ENCODE data around the gene CAMTA1.

CAMTA1 gene

DNA sequence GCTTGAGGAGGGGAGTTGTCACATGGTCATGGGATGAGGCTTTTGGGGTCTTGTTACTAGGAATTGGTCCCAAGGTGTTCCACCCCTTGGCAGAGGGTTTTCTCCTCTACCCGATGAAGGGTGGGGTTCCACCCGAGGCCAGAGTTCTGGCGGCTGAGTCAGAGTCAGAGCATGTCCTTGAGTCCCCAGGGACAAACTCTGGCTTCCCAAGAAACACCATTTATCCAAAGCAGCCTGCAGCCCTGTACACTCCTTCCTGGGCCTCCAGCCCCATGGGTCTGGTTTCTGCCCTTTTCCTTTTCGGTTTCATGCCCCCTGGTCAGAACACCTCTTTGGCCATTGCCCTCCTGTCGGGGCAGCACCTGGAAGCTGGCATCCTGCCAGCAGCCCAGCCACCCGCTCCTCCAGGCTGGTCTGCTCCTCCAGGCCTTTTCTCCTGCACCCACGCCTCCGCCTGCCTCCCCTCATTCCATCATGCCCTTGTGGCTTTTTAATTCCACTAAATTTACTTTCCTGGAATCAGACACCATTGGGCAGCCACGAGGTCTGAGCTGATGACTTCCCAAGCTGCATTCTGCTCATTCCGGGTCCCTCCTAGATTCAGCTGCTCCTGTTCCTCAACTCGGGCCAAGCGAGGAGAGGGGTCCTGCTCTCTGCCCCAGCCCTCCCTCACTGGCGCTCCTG, 684.1 kb downstream of the CAMTA1 start:
- TF ChIP-seq, protein P1, sequence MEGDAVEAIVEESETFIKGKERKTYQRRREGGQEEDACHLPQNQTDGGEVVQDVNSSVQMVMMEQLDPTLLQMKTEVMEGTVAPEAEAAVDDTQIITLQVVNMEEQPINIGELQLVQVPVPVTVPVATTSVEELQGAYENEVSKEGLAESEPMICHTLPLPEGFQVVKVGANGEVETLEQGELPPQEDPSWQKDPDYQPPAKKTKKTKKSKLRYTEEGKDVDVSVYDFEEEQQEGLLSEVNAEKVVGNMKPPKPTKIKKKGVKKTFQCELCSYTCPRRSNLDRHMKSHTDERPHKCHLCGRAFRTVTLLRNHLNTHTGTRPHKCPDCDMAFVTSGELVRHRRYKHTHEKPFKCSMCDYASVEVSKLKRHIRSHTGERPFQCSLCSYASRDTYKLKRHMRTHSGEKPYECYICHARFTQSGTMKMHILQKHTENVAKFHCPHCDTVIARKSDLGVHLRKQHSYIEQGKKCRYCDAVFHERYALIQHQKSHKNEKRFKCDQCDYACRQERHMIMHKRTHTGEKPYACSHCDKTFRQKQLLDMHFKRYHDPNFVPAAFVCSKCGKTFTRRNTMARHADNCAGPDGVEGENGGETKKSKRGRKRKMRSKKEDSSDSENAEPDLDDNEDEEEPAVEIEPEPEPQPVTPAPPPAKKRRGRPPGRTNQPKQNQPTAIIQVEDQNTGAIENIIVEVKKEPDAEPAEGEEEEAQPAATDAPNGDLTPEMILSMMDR (IDR thresholded peaks at IDR 0.05; ENCODE audit: insufficient read depth, low read depth, low read length, missing control alignments) = no peak
- peak; percentile 34 for DNase-seq (ENCODE audit: low read depth)
- H3K4me3 ChIP-seq (ENCODE audit: low read length) = no peak overlapping the region

DNA sequence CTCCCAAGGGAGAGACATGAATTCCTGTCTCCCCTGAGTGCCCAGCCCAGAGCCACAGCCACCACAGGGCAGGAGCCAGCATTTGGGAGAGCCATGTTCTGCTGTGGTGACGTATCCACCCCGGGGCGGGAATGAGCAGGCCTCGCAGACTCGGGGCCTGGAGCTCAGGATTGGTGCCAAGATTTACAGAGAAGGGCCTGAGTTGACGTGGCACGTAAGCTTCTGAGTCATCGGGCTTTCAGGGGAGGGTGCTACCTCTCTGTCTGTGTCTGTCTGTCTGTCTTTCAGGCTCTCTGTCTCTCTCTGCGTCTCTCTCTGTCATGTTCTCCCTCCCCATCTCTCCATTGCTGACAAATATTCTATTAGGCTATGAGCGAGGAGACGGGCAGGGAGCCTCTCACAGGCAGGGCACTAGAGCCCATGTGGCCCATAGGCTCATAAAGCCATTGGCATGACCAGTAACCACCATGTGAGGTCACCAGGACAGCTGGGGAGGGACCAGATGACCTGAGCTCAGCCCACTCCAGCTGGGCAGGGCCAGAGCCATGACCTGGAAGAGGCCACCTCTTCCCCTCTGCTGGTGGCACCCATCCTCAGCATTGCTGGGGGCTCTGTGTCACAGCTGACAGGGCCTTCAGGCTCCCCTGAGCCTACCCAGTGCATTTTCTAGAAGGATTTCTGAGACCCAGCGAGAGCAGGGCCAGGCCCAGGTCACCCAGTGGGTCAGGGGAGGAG, 685.8 kb downstream of the CAMTA1 start:
- TF ChIP-seq, protein P1 (IDR thresholded peaks at IDR 0.05; ENCODE audit: insufficient read depth, low read depth, low read length, missing control alignments) = no peak
- DNase-seq (ENCODE audit: low read depth) = peak; percentile 99
- no peak overlapping the region for H3K4me3 ChIP-seq (ENCODE audit: low read length)

DNA sequence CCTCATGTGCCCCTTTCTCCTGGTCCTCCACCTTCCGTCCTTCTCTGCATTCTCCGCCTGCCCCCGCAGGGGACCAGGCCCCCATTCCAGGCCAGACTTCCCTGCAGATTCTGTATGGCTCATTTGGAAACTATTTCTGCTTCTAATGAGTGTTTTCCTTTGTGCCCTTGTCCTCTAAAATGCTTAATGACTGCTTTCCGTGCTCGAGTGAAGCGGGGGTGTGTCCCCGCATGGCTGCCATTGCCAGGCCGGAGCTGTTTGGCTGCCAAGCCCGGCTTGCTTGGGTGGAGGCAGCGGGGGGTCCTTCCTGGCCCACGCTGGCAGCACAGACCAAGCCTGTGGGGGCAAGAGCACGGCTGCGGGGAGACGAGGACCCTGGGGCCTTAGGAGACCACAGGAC, 686.6 kb downstream of the CAMTA1 start:
- H3K4me3 ChIP-seq (ENCODE audit: low read length) = no peak overlapping the region
- TF ChIP-seq, protein P1 (IDR thresholded peaks at IDR 0.05; ENCODE audit: insufficient read depth, low read depth, low read length, missing control alignments) = no peak
- peak; percentile 27 for DNase-seq (ENCODE audit: low read depth)

DNA sequence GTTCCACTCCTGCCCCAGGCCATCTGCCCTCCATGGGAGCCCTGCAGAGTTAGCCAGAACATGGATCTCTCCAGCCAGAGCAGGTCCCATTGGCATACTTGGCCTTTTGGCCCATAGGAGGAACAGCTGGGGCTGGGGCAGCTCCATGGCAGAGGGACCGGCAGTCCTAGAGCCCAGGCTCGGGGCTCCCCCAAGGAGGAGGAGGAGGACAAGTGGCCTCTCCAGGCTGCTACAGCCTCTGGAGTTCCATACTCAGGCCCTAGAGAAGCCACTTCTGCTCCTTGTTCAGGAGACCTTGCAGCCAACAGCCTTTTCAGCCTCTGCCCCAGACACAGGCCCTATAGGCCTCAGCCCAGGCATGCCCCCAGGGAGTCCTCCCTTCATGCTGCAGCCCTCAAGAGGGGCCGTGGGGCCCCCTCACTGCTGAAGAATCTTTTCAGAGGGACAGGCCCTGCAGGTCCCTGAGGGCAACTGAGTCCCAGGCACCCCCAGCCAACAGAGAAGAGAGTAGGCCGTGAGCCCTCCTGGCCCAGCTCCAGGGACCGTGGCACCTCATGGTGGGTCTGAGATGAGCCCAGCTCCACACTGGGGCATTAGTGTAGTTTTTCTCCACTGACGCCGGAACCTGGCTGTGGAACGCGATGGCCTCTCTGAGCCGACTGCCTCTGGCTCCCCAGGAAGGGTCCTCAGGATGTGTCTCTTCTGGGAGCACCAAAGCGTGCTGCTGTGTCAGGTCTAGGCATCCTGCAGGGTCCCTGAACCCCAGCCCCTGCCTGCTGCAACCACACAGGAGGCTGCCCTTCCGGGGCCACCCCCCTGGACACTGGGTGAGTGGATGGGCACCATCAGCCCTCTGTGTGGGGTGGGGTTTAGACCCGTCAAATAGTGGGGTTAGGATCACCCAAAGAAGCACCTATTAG, 688.2 kb downstream of the CAMTA1 start:
- TF ChIP-seq, protein P1 (IDR thresholded peaks at IDR 0.05; ENCODE audit: insufficient read depth, low read depth, low read length, missing control alignments) = no peak

DNA sequence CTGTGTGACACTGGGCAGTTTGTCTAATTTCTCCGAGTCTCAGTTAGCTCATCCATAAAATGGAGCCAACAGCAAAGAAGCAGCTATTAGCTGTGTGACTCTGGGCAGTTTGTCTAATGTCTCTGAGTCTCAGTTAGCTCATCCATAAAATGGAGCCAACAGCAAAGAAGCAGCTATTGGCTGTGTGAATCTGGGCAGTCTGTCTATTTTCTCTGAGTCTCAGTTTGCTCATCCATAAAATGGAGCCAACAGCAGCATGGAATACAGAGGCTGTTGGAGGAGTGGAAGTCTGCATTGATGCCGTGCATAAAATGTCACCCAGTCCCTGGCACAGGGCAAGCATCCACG, 688.9 kb downstream of the CAMTA1 start:
- no peak for DNase-seq (ENCODE audit: low read depth)
- H3K4me3 ChIP-seq (ENCODE audit: low read length) = no peak overlapping the region
- TF ChIP-seq, protein P1 (IDR thresholded peaks at IDR 0.05; ENCODE audit: insufficient read depth, low read depth, low read length, missing control alignments) = no peak

More for the DNA sequence above, 688.2 kb downstream of the CAMTA1 start:
- no peak overlapping the region for H3K4me3 ChIP-seq (ENCODE audit: low read length)
- no peak for DNase-seq (ENCODE audit: low read depth)

DNA sequence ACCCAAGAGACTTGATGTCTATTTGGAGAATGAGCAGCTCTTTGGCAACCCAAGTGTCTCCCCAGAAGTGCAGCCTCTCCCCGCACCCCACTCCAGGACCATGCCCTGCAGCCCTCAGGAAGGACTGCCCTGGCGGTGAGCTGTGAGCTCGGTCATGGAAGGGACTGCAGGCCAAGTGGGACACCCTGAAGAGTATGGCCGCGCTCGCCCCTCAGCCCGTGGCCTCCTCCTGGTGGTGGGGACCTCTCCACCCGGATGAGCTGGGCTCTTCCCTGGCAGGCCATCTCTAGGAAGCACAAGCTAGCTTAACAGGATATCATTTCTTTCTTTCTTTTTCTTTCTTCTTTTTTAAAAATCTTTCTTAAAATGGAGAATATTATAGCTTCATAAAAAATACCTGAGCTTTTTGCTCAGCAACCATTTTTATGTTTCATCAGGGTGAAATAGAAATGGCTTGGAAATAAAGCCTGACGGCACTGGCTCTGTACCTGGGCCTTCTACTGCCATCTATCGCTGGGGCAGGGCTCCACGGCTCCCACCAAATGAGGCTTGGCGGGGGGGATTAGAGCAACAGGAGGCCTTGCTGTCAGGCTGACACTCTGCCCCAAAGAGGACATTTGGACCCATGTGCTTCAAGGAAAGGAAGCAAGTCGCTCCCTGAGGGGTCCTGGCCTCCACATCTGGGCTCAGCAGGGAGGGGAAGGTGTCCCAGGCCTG, 689.7 kb downstream of the CAMTA1 start:
- TF ChIP-seq, protein P1 (IDR thresholded peaks at IDR 0.05; ENCODE audit: insufficient read depth, low read depth, low read length, missing control alignments) = peak; percentile 15
- DNase-seq (ENCODE audit: low read depth) = no peak
- no peak overlapping the region for H3K4me3 ChIP-seq (ENCODE audit: low read length)

Measured in epithelial cell of esophagus (primary cell).